HG02678 (cell line): ENCODE results near the gene ZNF286A.
A peak's percentile ranks its signal among the peaks of the same experiment; 100 is the strongest.
"Not testable (repeated sequence)": the region's sequence is repeated elsewhere in the genome, so short reads cannot be mapped to it uniquely, and the experiment has no call there.

Experiments
- ATAC-seq: cut with Tn5 transposase; IDR thresholded peaks from one replicate; pipeline ENCODE4 v1.9.1; 2021; ENCODE audit warnings: mild to moderate bottlenecking, moderate library complexity; ENCODE audit not compliant: unreplicated experiment

ZNF286A gene

GRCh38 chr17:15699413-15699924 is at the start of gene ZNF286A:
Gene ZNF286A (plus strand): TSS chr17:15699752. CDS start chr17:15700330, 578 bp downstream.
- peak; percentile 98 for ATAC-seq

- no peak for ATAC-seq
Measured at GRCh38 chr17:15649861-15650421, 49.6 kb upstream of the ZNF286A start.

GRCh38 chr17:15650741-15651582 is 48.6 kb upstream of the ZNF286A start:
- no peak for ATAC-seq

GRCh38 chr17:15651583-15652110 is 47.9 kb upstream of the ZNF286A start:
- peak; percentile 90 for ATAC-seq

GRCh38 chr17:15652960-15653359 is 46.6 kb upstream of the ZNF286A start:
- ATAC-seq: no peak

- not testable (repeated sequence) for ATAC-seq
Measured at GRCh38 chr17:15654401-15654800, 45.2 kb upstream of the ZNF286A start.

- no peak for ATAC-seq
Measured at GRCh38 chr17:15654886-15655561, 44.5 kb upstream of the ZNF286A start.

- no peak for ATAC-seq
Measured at GRCh38 chr17:15657868-15658267, 41.7 kb upstream of the ZNF286A start.

GRCh38 chr17:15658296-15658695 is 41.3 kb upstream of the ZNF286A start:
- ATAC-seq: no peak

- no peak for ATAC-seq
Measured at GRCh38 chr17:15659236-15659635, 40.3 kb upstream of the ZNF286A start.

- no peak for ATAC-seq
Measured at GRCh38 chr17:15659663-15660062, 39.9 kb upstream of the ZNF286A start.

GRCh38 chr17:15660077-15660476 is 39.5 kb upstream of the ZNF286A start:
- no peak for ATAC-seq

- no peak for ATAC-seq
Measured at GRCh38 chr17:15662681-15663080, 36.9 kb upstream of the ZNF286A start.

- ATAC-seq: no peak
Measured at GRCh38 chr17:15663176-15663575, 36.4 kb upstream of the ZNF286A start.

GRCh38 chr17:15663691-15664090 is 35.9 kb upstream of the ZNF286A start:
- ATAC-seq: no peak

- ATAC-seq: not testable (repeated sequence)
Measured at GRCh38 chr17:15669526-15669925, 30.0 kb upstream of the ZNF286A start.

GRCh38 chr17:15674640-15675039 is 24.9 kb upstream of the ZNF286A start:
- not testable (repeated sequence) for ATAC-seq

- ATAC-seq: not testable (repeated sequence)
Measured at GRCh38 chr17:15675991-15676390, 23.6 kb upstream of the ZNF286A start.

GRCh38 chr17:15683135-15683534 is 16.4 kb upstream of the ZNF286A start:
- ATAC-seq: not testable (repeated sequence)

- ATAC-seq: peak; percentile 98
Measured at GRCh38 chr17:15683824-15684478, 15.6 kb upstream of the ZNF286A start, which contains the start of gene TRIM16. Gene TRIM16 (minus strand): TSS chr17:15684311. CDS start chr17:15651609, 32,702 bp downstream.

- ATAC-seq: not testable (repeated sequence)
Measured at GRCh38 chr17:15687494-15687893, 12.1 kb upstream of the ZNF286A start.
